Measurements from ENCODE around the gene PCK1.

PCK1 gene

DNA sequence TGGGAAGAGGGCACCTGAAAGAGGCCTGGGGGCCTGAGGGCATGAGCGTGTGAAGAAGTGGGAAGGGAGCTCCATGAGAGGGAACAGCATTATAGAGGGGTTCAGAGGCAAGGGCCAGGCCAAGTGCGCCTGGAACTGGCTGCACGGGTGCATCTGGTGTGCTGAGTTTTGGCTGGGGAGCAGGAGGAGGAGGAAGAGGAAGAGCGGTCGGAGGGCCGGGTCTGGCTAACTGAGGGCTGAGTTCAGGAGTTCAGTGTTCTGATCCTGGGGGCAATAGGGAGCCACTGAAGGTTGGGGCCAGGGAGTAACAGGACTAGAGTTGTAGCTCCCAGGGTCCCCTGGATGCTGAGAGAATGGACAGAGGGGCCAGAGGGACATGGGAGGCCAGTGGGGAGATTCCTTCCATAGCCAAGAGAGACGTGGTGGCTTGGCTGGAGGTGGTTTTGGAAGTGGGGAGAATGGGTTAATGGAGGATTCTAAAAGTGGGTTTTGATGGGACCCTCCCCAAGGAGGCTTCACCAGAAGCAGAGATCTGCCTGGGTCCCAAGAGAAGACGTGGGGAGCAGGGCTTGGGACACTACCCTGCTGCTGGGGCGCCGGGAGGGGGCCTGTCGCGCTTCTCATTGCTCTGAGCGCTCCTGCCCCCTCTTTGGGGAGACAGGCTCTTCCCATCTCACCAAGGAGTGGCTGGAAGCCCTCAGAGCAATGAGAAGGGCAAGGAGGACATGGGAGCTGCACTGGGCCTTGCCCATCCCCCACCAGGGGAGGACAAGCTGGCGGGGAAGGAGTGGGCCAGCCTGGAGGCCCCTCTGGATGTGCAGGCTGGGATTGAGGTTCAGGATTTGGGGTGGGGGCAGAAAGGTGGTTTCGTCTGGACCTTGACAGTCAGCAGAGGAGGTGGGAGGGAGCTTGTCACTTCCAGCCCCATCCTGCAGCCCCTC is 30.6 kb downstream of the PCK1 start:
- DNase-seq (ENCODE audit: low read depth), result no peak
- no peak overlapping the region for H3K4me3 ChIP-seq (ENCODE audit: low read depth, low read length)
- TF ChIP-seq, protein P1, sequence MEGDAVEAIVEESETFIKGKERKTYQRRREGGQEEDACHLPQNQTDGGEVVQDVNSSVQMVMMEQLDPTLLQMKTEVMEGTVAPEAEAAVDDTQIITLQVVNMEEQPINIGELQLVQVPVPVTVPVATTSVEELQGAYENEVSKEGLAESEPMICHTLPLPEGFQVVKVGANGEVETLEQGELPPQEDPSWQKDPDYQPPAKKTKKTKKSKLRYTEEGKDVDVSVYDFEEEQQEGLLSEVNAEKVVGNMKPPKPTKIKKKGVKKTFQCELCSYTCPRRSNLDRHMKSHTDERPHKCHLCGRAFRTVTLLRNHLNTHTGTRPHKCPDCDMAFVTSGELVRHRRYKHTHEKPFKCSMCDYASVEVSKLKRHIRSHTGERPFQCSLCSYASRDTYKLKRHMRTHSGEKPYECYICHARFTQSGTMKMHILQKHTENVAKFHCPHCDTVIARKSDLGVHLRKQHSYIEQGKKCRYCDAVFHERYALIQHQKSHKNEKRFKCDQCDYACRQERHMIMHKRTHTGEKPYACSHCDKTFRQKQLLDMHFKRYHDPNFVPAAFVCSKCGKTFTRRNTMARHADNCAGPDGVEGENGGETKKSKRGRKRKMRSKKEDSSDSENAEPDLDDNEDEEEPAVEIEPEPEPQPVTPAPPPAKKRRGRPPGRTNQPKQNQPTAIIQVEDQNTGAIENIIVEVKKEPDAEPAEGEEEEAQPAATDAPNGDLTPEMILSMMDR (IDR thresholded peaks at IDR 0.05; ENCODE audit: insufficient read depth, low read depth, low read length, missing control alignments), result no peak

GRCh38 chr20:57592263-57593092 is 31.6 kb downstream of the PCK1 start:
- no peak for DNase-seq (ENCODE audit: low read depth)
- TF ChIP-seq, protein P1 (IDR thresholded peaks at IDR 0.05; ENCODE audit: insufficient read depth, low read depth, low read length, missing control alignments), result no peak

DNA sequence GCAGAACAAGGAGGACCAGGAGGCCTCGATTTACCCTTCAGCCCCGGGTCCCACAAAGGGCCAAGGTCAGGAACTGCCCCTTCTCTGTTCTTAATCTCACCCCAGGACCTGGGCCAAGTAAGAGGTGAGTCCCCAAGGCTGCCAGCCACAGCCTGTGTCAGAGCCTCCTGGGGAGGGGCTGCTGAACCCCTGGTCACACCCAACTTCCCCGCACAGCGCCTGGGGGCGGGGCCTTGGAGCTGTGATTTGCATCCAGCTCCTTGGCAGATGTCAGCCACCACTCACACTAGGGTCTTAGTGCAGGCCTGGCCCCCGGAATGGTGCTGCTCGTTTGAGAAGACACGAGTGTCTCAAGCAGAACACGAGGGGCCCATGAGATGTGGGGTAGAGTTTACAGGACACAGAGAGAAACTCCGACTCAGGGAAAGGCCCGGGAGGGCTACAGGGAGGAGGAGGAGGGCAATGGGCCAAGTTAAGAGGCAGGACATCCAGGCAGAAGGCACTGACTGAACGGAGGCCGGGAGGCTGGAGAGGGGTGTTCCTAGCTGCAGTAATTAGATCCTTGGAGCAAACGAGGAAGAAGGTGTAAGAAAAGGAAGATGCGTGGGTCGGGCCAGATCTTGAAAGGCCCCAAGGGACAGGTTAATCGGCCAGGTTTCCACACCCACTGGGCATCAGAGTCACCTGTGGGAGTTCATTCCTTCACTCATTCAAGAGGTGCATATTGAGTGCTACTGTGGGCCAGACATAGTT is 32.4 kb downstream of the PCK1 start:
- H3K4me3 ChIP-seq (ENCODE audit: low read depth, low read length), result no peak overlapping the region
- TF ChIP-seq, protein P1 (IDR thresholded peaks at IDR 0.05; ENCODE audit: insufficient read depth, low read depth, low read length, missing control alignments), result no peak
- DNase-seq (ENCODE audit: low read depth), result no peak

More at GRCh38 chr20:57592263-57593092, 31.6 kb downstream of the PCK1 start:
- no peak overlapping the region for H3K4me3 ChIP-seq (ENCODE audit: low read depth, low read length)

- DNase-seq (ENCODE audit: low read depth), result peak; percentile 63
- H3K4me3 ChIP-seq (ENCODE audit: low read depth, low read length), result no peak overlapping the region
- TF ChIP-seq, protein P1 (IDR thresholded peaks at IDR 0.05; ENCODE audit: insufficient read depth, low read depth, low read length, missing control alignments), result peak; percentile 71
These were observed 33.4 kb downstream of the PCK1 start for GRCh38 chr20:57594092-57594951.

DNA sequence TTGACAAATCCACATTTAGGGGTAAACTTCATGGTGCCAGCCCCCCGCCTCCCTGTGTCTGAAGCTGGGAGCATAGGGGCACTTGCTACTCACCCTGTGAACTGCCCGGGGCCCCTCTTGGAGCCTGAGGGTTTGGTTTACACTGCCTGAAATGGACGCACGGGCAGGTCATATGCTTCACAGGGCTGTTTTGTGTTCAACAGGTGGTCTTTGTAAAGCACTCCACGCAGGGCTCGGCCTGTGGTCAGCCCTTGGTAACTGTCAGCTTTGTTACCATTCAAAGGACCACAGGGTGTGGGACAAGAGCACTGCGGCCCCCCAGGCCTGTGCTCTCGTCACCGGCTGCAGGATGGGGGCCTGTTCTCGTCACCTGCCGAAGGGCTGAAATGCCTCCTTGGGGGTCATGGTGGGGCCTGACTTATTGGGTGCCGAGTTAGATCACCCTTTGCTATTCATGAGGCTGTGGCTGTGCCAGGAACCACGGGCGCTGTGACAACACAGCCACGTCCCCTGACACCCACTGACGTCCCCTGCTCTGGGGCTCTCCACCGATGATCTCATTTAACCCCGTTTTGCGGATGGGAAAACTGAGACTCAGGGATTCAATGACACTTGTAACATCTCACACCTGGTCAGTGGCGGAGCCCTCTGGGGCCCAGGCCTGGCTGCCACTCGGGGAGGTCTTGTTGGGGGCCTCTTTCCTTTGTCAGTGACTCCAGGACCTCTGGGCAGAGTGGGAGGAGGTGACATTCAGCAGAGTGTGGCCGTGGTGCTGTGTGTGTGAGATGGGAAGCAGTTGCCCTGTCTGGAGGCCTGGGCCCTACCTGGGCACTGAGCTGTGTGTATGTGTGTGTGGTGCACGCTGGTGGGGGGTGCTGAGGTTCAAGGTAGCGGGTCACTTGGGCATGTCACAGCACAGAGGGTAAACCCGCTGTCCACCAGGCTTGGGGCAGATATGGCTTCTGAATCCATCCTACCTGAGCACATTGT is 34.4 kb downstream of the PCK1 start:
- no peak for DNase-seq (ENCODE audit: low read depth)
- TF ChIP-seq, protein P1 (IDR thresholded peaks at IDR 0.05; ENCODE audit: insufficient read depth, low read depth, low read length, missing control alignments), result no peak

More for the DNA sequence above, 34.4 kb downstream of the PCK1 start:
- no peak overlapping the region for H3K4me3 ChIP-seq (ENCODE audit: low read depth, low read length)

All from GM12865 (cell line).